Loucy (cell line): ENCODE data around the gene SASH1.

ENCODE experiments used
- H2AFZ ChIP-seq: fragments of 200-600 bp; sonication (generic); 2 replicates; pipeline ENCODE4 v1.6.0; 2016; ENCODE audit warnings: antibody characterized with exemption, mild to moderate bottlenecking, low read length, moderate library complexity
- H3F3A ChIP-seq: fragments of 200-600 bp; 2 replicates; pipeline ENCODE4 v1.6.0; 2016; ENCODE audit warnings: antibody characterized with exemption, low read depth, mild to moderate bottlenecking
- H3K27me3 ChIP-seq: fragments of 200-600 bp; sonication (generic); 2 replicates; pipeline ENCODE4 v1.6.1; 2014; ENCODE audit warnings: low read length, mild to moderate bottlenecking; ENCODE audit not compliant: insufficient read depth, poor library complexity, severe bottlenecking
- H3K36me3 ChIP-seq: fragments of 200-600 bp; sonication (generic); 2 replicates; pipeline ENCODE4 v1.6.1; 2016; ENCODE audit warnings: low read length; ENCODE audit not compliant: insufficient read depth
- H3K4me1 ChIP-seq: fragments of 200-600 bp; sonication (generic); 2 replicates; pipeline ENCODE4 v1.5.1; 2014; ENCODE audit warnings: low read length, mild to moderate bottlenecking; ENCODE audit not compliant: insufficient read depth, poor library complexity, severe bottlenecking
- H3K4me2 ChIP-seq: fragments of 200-600 bp; sonication (generic); 2 replicates; pipeline ENCODE4 v1.6.0; 2014; ENCODE audit warnings: antibody characterized with exemption, low read length, low read depth, mild to moderate bottlenecking; ENCODE audit not compliant: poor library complexity, severe bottlenecking
- H3K4me3 ChIP-seq: fragments of 200-600 bp; sonication (generic); 2 replicates; pipeline ENCODE4 v1.5.1; 2014; ENCODE audit warnings: low read length, mild to moderate bottlenecking, mixed read lengths; ENCODE audit not compliant: poor library complexity, severe bottlenecking
- H3K79me2 ChIP-seq: fragments of 200-600 bp; sonication (generic); 2 replicates; pipeline ENCODE4 v1.6.1; 2014; ENCODE audit warnings: low read length; ENCODE audit not compliant: insufficient read depth
- H3K9ac ChIP-seq: fragments of 200-600 bp; sonication (generic); 2 replicates; pipeline ENCODE4 v1.6.0; 2014; ENCODE audit warnings: mild to moderate bottlenecking, low read depth, low read length, moderate library complexity; ENCODE audit not compliant: poor library complexity, severe bottlenecking
- H3K9me2 ChIP-seq: fragments of 200-600 bp; sonication (generic); replicated peaks from 2 replicates; pipeline ENCODE4 v1.6.1; 2016; ENCODE audit warnings: low read depth, low read length, mixed read lengths
- H3K9me3 ChIP-seq: fragments of 200-600 bp; sonication (generic); 2 replicates; pipeline ENCODE4 v1.6.1; 2014; ENCODE audit warnings: mild to moderate bottlenecking, antibody characterized with exemption, low read length, low read depth; ENCODE audit not compliant: insufficient read depth
- H4K20me1 ChIP-seq: fragments of 200-600 bp; sonication (generic); 2 replicates; pipeline ENCODE4 v1.6.0; 2014; ENCODE audit warnings: antibody characterized with exemption, low read length, mild to moderate bottlenecking; ENCODE audit not compliant: insufficient read depth, poor library complexity, severe bottlenecking
- CTCF ChIP-seq: fragments of 200-600 bp; sonication (generic); conservative IDR thresholded peaks from 2 replicates; pipeline ENCODE4 v1.5.1; 2014; ENCODE audit warnings: mild to moderate bottlenecking, antibody characterized with exemption, low read length
- EZH2phosphoT487 ChIP-seq: fragments of 200-600 bp; IDR thresholded peaks from 2 replicates; pipeline ENCODE4 v1.6.1; 2018; ENCODE audit warnings: antibody characterized with exemption, mild to moderate bottlenecking, moderate library complexity, borderline replicate concordance

SASH1 gene

GRCh38 chr6:148414092-148414489, 71.5 kb downstream of the SASH1 start:
- H3K4me3 ChIP-seq = no peak overlapping the region
- TF ChIP-seq EZH2phosphoT487 (no peak), CTCF (no peak)
- H3F3A ChIP-seq = no peaks in the 10 kb centered on the region
- H3K36me3 ChIP-seq = no peaks in the 10 kb centered on the region
- H3K4me1 ChIP-seq = no peaks in the 10 kb centered on the region
- no peaks in the 10 kb centered on the region for H3K79me2 ChIP-seq
- H3K27me3 ChIP-seq = no peaks in the 10 kb centered on the region
- no peak overlapping the region for H3K9ac ChIP-seq
- H4K20me1 ChIP-seq = no peaks in the 10 kb centered on the region
- H3K9me3 ChIP-seq = no peaks in the 10 kb centered on the region
- no peak overlapping the region for H3K4me2 ChIP-seq
- no peak overlapping the region for H2AFZ ChIP-seq
- H3K9me2 ChIP-seq = no peaks in the 10 kb centered on the region

GRCh38 chr6:148414836-148415235, 72.2 kb downstream of the SASH1 start:
- no peaks in the 10 kb centered on the region for H3K9me2 ChIP-seq
- no peaks in the 10 kb centered on the region for H3K79me2 ChIP-seq
- no peaks in the 10 kb centered on the region for H3F3A ChIP-seq
- H2AFZ ChIP-seq = no peak overlapping the region
- no peaks in the 10 kb centered on the region for H3K4me1 ChIP-seq
- TF ChIP-seq CTCF (no peak), EZH2phosphoT487 (no peak)
- no peaks in the 10 kb centered on the region for H3K36me3 ChIP-seq
- no peaks in the 10 kb centered on the region for H3K9me3 ChIP-seq
- H3K4me3 ChIP-seq = no peak overlapping the region
- no peak overlapping the region for H3K9ac ChIP-seq
- no peaks in the 10 kb centered on the region for H3K27me3 ChIP-seq
- H3K4me2 ChIP-seq = no peak overlapping the region
- H4K20me1 ChIP-seq = no peaks in the 10 kb centered on the region

GRCh38 chr6:148415511-148416260, 73.0 kb downstream of the SASH1 start:
- TF ChIP-seq CTCF (no peak), EZH2phosphoT487 (no peak)
- H3K79me2 ChIP-seq = no peaks in the 10 kb centered on the region
- no peaks in the 10 kb centered on the region for H3K36me3 ChIP-seq
- H4K20me1 ChIP-seq = no peaks in the 10 kb centered on the region
- no peaks in the 10 kb centered on the region for H3K27me3 ChIP-seq
- H3K4me2 ChIP-seq = no peak overlapping the region
- H2AFZ ChIP-seq = no peak overlapping the region
- H3K4me3 ChIP-seq = no peak overlapping the region
- H3K9ac ChIP-seq = no peak overlapping the region
- H3F3A ChIP-seq = no peaks in the 10 kb centered on the region
- no peaks in the 10 kb centered on the region for H3K9me2 ChIP-seq
- no peaks in the 10 kb centered on the region for H3K4me1 ChIP-seq
- H3K9me3 ChIP-seq = no peaks in the 10 kb centered on the region
